Stimulated activated CD4-positive, alpha-beta T cell treated with anti-CD3 and anti-CD28 coated beads, TNF-alpha, amount 100 ng/mL, for 48 hours (primary cell): ENCODE data around the gene REPS1.
A peak's percentile ranks its signal among the peaks of the same experiment; 100 is the strongest.

Experiments
- DNase-seq, 3 donors: peaks; one replicate each; pipeline ENCODE4 v3.0.0-alpha.2; 2020; ENCODE audit warnings: low read depth in 3 of 3

Gene REPS1

DNA sequence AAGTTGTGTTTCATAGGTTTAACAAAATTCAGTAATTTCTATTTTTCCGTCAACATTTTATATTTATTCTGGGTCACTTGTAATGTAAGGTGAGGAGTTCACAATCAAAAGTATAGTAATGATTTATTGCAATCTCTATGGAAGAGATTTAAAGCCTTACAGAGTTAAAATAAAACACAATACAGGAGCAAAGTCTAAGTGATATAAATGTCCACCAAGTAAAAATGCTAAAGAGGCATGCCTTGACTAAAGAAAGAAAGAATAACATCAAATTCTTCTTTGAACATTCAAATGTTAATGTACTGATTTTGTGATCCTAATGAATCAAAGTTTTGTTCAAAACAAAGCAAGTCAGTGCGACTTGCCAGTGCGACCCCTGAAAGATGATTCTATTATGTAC, 61.5 kb downstream of the REPS1 start:
- no peak for DNase-seq

DNA sequence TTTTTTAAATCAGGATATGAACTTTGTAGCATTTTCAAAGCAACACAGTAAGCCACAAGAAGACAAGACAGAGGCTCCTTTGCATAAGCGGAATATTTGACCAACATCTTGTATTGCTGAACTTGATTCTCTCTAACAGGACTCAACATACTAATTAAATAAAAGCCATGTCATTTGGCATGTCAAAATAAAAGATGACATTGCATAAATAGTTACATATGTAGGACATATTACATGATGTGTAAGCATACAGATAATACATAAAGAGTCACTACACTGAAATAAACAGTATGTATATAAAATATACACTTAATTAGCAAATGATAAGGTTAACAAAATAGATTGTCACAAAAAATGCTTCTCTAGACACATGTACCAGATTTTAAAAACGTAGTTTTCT, 62.2 kb downstream of the REPS1 start:
- DNase-seq = no peak

DNA sequence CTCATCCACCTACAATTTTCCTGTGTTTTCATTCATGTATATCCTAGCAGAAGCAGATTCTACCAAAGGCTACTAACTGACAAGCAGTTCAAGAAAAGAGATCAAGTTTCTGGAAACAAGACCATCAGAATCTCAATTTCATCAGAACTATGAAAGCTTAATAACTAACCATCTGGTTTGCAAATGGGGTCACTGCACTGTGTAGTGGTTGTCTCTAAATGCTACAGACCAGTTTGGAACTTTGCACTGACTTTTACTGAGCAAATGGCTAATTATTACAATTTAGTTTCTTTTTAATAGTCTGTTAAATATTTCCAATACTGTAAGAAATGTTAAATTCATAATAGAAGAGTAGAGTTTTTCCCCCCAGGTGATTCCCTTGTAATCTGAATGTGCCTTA, 64.5 kb downstream of the REPS1 start:
- DNase-seq = no peak

DNA sequence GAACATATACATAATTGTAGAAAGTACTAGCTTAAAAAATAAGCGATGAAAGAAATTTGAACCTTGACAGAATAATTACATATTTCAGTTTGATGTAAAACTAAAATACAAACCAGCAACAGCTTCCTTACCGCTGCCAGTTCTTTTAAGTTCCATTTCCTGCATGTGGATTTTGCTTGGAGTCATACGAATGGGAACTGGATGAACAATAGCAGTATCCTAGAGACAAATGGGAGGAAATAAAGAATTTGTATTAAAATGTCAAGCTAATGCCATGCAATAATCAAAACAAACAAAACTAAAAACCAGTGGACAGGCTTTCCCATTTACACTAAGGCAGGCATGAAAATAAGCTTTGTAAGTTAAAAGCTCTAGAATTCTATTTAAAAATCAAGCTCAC, 67.1 kb downstream of the REPS1 start:
- DNase-seq = no peak

DNA sequence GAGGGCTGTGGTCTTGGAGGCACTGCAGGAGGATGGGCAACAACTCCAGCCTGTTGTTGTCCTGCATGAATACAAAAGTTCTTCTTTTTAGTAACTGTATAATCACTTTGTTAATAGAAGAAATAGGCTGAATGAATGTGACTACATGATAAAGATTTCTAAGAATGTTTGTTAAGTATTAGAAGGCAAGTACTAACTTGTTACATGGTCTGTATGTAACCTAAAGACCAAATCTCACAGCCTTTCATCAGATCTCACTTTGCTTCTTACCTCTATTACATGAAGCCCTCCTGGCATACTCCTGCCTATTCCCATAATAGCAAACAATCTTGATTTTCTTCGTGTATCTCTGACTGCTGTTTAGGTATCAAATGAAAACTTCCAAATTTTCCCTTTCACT, 73.4 kb downstream of the REPS1 start:
- DNase-seq = no peak

DNA sequence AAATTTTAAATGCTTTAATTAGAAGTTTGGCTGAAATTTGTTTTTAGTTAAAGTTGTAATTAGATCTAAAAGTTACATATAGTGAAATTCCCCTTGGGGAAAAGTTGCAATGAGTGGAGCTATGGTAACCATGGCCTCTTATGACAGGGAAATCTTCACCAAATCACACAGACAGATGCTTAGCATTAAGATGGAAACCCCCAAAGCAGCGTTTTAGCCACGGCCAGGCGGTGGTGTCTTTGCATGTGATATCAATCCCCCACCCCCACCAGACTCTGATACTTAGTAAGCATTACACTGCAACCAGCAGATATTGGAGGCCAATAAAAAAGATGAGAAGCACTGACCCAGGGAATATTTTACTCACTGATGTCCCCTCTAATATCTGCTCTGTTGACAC, 75.7 kb downstream of the REPS1 start:
- DNase-seq = no peak

DNA sequence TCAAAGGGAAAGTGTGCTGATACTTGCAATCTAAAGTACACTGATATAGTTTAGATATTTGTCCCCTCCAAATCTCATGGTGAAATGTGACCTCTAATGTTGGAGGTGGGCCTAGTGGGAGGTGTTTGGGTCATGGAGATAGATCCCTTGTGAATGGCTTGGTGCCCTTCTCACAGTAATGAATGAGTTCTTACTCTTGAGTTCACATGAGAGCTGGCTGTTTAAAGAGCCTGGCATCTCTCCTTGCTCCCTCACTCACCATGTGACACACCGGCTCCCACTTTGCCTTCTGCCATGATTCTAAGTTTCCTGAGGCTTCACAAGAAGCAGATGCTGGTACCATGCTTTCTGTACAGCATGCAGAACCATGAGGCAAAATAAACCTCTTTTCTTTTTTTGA, 78.1 kb downstream of the REPS1 start:
- DNase-seq = no peak

DNA sequence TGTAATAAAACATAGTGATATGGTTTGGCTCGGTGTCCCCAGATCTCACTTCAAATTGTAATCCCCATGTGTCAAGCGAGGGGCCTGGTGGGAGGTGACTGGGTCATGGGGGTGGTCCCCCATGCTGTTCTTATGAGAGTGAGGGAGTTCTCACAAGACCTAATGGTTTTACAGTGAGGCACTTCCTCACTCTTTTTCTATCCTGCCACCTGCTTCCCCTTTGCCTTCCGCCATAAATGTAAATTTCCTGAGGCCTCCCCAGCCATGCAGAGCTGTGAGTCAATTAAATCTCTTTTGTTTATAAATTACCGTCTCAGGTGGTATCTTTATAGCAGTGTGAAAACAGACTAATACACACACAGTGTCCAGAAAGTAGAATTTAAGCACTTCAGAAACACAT, 78.5 kb downstream of the REPS1 start:
- no peak for DNase-seq

DNA sequence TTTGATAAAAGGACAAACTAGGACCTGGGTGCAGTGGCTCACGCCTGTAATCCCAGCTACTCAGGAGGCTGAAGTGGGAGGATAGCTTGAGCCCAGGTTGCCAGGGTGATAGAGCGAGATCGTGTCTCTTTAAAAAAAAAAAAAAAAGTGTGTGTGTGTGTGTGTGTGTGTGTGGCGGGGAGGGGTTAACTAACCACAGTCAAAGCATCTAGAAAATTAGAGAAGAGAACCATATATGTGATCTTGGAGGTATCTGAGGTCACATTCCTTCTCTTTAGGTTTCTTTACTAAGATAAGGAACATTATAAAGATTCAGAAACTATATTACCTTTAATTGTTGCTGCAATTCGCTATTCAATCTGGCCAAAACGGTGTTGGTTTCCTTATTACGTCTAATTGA, 80.9 kb downstream of the REPS1 start:
- DNase-seq = no peak

DNA sequence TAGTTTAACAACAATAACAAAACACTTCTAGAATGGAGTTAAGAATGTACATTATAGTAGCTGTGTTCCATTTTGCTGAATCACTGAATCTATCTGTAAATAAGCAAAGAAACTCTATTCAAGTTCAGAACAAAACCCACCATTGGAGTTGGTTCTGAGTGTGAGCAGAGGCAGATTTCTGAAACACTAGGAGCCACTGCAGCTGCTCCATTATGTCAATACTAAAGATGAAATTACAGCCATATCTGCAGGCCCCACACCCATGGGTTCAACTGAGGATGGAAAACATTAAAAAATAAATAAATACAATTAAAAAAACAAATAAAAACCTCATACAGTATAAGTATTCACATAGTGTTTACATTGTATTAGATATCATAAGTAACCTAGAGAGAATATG, 91.0 kb downstream of the REPS1 start:
- no peak for DNase-seq

DNA sequence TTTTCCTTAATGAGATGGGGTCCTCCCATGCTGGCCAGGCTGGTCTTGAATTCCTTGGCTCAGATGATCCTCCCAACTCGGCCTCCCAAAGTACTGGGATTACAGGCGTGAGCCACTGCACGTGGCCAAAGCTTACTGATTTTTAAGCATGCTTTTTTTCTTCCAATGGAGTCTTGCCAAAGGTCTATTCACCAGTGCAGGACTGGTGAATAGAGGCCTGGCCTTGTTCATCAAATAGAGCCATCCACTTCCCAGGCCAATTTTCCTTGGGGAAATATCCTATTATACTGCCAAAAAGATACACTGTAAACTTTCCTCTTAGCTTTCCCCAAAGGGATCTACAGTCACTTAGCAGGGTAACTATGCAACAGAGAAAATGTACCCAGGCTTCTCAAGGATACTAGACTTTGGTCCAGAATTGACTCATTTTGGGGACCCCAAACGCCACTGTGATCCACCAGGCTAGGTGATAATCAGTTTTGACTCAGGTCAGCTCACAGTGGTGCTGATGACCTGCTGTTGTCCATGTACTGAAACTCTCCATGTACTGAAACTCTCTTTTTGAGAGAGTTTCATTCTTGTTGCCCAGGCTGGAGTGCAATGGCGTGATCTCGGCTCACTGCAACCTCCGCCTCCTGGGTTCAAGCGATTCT, 91.8 kb downstream of the REPS1 start:
- DNase-seq = no peak

DNA sequence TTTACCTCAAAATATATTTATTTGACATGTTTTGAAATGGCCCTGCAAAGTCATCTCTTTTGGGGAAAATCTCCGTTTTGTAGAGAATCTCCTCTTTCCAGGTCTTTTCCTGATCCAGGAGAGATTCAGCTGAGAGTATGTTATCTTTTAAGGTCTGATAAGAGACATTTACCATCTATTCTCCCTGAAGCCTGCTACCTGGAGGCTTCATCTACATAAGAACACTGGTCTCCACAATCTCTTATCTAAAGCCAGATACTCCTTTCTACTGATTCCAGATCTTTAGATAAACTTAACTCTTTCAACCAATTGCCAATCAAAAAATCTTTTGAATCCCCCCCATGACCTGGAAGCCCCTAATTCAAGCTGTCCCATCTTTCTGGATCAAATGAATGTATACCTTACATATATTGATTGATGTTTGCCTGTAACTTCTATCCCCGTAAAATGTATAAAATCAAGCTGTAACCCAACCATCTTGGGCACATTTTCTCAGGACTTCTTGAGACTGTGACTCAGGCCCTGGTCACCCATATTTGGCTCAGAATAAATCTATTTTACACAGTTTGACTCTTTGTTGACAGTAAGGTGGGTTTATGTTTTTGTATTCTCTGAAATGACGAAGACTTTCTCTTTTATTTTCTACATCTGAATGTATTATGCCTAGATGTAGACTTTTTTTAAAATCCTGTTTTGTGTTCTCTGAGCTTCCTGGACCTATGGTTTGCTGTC, 96.6 kb downstream of the REPS1 start:
- DNase-seq = no peak

DNA sequence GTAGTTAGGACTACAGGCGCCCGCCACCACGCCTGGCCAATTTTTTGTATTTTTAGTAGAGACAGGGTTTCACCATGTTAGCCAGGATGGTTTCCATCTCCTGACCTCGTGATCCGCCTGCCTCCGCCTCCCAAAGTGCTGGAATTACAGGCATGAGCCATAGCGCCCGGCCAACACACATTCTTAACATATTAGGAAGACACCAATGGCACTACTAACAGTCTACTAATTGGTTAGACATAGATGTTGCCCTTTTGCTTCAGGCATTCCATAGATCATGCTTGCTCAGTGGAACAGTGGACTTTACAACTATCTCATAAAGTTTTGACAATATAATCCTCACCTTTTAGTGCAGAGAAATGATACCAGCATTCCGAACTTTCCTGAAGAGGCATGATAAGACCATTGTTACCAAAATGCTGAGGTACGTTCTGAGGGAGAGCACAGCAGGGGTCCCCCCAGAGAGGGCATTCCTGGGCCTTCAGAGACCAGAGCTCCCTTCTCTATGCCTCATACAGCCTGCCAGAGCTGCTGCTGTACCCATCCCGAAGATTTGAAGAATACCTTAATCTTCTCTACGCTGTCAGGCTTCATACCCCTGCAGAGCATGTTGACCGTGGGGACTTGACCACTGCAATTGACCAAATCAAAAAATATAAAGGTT, 102.8 kb downstream of the REPS1 start:
- no peak for DNase-seq

DNA sequence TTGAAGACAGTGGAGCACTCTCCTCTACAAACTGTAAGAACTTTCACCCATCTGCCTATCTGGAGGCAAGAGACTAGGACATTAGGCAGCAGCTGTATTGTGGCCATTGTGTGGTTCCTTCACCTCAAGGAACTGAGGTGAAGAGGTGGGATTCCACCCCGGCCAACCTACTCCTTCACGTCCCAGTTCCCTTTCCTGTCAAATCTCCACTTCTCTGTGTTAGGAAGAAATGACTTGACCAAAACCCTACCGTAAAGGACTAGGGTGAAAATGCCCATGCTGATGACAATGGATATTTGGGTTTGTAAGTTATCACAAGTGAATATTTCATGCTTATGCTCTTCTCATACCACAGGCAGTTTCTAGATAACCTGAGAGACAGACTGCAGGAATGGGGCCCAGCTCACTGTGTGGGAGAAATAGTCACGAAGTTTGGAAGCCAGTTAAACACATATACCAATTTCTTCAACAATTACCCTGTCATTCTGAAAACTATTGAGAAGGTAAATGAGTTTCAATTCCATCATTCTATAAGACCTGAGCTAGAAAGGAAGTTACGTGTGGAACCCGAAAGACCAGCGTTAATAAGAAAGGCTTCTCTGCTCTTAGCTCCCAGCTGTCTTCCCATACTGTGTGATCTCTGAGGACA, 105.6 kb downstream of the REPS1 start:
- DNase-seq = peak in 1 of 3 donors; percentile 13

DNA sequence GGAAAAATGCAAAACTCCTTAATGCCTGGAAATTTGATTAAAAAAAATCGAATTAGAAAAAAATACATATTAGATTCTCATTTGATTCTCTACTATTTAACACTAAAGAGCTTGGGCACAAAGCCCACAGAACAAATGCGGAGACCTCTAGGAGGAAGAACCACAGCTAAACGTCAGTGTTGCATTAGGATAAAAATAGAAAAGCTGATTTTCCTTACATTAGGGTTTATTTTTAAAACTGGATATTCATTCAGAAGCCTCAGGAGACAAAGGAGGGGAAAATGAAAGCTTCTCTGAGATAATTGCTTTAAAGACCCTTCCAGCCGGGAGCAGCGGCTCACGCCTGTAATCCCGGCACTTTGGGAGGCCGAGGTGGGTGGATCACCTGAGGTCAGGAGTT, 114.9 kb downstream of the REPS1 start:
- no peak for DNase-seq

DNA sequence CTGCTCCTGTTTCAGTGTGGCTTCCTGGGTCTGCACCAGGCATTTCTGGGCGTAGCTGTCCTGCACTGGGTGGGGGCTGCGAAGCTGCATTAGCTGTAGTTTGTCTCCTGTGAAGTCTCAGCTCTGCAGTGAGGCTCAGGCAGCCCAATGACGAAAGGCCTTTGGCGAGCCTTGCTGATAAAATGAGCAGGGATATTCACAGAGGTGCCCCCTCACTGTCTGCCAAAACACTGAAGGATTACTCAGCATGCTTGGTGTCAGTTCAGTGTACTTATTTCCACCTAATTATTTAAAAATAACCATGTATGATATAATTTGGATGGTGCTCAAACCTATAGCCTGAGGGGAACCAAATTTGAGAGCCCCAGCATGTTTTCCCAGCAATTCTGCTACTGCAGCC, 118.7 kb downstream of the REPS1 start:
- no peak for DNase-seq

DNA sequence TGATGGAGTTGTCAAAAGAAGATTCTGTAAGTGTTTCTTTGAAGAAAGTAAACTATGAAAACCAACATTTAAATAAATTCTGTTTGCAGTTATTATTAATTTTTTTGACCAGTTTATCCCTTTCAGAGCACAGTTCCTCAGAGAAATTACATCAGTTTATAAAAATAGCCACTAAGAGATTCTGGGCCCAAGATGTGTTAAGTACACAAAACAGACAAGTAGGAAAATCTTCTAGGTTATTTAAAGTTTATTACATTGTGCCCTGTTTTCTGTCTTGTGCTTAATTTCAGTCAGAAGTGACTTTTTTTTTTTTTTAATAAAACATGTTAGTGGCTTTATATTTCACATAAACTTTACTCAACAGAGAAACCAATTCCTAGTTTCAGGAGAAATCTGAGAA, 119.9 kb downstream of the REPS1 start:
- DNase-seq = no peak

DNA sequence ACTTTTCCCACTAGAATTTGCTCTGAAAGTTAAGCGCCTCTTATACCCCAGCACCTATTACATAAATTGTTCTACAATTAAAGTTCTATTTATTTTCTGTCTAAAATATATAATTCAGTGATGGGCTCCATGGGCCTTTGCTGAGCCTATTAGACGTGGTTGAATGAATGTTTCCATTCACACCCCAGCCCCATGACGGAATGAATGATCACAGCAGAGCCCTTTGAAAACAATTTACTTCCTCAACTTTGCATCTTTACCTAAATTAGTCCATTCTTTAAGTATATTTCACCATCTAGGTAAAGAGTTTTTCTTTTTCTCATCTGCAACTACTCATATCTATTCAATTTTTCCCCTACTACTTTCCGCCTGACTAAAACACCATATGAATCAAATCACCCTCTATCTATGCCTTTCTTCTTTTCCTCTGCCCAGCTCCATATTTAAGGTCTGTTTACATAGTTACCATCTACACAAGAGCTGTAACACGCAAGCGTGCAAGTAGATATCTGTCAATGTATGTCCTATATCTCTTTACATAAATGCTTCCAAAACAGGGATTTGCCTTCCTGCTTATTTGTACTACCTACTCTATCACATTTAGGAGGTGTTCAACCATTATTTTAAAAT, 122.5 kb downstream of the REPS1 start:
- no peak for DNase-seq

DNA sequence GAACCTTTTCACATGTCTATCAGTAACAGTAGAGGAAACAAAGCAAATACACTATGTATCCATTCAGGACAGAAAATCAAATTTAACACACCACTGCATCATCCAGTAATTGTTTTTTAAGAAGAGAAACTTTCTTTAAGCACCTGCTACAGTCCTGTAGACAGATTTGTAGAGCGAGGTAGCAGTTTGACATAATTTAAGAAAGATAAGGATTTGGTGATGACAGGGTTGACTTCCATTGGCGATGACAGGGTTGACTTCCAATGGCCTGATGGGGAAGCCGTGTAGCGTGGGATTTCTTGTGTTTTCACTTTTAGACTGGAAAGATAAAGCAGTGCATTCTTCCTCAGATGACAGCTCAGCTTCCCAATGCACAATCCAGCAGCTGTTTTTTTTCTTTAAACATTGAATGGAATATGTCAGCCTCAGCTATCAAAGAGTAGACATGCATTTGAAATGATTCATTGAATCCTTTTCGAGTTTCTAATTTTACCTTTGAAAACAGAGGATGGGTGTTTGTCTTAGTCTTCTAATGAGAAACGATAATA, 123.6 kb downstream of the REPS1 start:
- DNase-seq = no peak

DNA sequence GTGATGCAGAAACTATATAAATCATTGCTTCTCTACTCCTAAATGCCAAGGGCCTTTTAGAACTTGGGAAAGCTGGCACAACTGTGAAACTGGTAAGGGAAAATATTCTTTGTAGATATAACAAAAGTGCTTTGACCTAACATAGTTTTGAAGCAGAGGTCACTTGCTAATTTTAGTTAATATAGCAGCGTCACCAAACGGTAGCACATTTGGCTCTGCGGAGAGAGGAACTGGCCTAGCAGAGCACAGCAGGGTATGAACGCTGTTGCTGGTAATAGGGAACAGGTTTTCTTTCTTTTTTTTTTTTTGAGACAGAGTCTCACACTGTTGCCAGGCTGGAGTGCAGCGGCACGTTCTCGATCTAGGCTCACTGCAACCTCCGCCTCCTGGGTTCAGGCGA, 124.7 kb downstream of the REPS1 start:
- DNase-seq = no peak

DNA sequence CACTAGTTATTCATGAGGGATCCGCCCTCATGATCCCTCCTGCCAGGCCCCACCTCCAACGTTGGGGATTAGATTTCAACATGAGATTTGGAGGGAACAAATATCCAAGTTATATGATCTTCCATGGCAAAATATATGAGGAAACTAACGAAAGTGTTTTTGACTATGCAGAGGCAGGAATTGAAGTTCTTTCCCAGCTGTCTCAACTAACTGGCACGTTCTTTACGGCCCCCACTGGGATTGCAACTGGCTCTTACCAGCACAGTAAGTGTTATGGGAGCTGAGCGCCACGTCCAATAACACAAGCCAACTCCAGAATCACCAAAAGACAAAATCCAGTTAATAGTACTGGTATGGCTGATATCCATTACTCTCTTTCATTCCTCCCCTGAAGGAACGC, 125.6 kb downstream of the REPS1 start:
- DNase-seq = no peak

DNA sequence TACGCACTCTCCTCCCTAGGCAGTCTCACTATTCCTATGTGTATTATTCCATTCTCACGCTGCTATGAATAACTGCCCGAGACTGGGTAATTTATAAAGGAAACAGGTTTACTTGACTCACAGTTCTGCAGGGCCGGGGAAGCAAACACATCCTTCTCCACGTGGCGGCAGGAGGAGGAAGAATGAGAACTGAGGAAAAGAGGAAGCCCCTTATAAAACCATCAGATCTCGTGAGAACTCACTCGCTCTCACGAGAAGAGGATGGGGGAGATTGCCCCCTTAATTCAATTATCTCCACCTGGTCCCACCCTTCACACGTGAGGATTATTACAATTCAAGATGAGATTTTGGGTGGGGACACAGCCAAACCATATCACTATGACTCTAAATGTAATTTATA, 130.3 kb downstream of the REPS1 start:
- no peak for DNase-seq
